HG03439 (cell line): ENCODE data around the gene RFXANK.
"Not testable (repeated sequence)": the region's sequence is repeated elsewhere in the genome, so short reads cannot be mapped to it uniquely, and the experiment has no call there.

Experiments used
- ATAC-seq: cut with Tn5 transposase; IDR thresholded peaks from one replicate; pipeline ENCODE4 v1.9.1; 2021; ENCODE audit warnings: mild to moderate bottlenecking, moderate library complexity; ENCODE audit not compliant: unreplicated experiment

Gene RFXANK

GRCh38 chr19:19204181-19204580 is 12.1 kb downstream of the RFXANK start:
- no peak for ATAC-seq

DNA sequence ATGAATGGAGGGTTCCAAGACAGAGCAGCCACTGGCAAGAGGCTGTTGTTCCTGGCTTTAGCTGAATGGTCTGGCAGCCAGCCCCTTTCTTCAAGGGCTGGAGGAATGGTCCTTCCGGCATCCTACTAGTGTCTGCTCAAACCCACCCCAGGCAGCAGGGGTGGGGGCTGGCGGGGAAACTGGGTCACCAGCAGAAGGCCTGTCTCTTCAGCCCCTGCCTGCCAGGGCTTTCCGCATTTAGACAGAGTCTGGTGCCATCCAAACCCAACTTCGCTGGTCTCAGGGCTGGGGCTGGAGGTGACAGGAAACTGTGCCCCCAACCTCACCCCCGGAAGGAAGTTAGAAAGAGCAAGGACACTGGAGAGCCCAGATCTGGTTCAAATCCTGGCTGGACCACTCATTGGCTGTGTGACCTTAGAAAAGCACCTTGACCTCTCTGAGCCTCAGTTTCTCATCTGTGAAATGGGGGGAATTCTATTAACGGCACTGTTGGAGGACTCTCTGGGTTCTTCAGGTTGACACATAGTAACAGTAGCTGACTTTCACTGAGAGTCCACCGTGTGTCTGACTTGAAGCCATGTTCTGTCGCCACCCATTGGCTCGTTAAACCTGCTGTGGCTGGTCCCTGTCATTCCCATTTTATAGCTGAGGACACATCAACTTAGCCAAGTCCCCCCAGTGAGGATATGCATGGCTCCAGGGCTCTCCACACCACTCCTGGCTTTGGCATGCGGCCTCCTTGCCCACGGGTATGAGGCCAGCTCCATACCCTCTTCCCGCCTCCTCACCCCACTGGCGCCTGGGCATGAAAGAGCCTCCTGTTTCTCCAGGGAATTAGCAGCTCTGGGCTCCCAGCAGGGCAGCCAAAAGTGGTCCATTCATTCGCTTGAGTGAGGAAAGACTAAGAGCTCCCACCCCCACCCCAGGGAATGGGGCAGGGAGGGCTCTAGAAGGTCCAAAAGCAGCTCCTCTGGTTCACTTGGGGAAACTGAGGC is 13.7 kb downstream of the RFXANK start:
- no peak for ATAC-seq

DNA sequence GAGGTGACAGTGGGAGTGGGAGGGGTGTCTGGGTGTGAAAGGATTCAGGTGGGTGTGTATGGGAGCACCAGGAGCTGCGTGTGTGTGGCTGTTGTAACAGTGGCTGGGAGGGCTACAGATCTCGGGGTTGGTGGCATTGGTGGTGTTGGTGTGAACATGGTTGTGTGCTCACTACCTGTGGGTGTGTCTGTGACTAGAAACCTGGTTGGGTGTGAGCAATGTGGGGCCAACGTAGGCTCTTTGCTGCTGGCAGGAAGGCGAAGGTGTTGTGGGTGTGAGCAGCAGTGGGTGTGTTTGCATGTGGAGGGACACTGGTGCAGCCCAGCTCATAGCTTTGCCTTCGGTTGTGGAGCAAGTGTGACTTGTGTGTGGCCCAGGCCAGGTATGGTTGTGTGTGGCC is 14.9 kb downstream of the RFXANK start:
- no peak for ATAC-seq

GRCh38 chr19:19207637-19208572 is 15.8 kb downstream of the RFXANK start:
- no peak for ATAC-seq

GRCh38 chr19:19209372-19209771 is 17.3 kb downstream of the RFXANK start:
- no peak for ATAC-seq

DNA sequence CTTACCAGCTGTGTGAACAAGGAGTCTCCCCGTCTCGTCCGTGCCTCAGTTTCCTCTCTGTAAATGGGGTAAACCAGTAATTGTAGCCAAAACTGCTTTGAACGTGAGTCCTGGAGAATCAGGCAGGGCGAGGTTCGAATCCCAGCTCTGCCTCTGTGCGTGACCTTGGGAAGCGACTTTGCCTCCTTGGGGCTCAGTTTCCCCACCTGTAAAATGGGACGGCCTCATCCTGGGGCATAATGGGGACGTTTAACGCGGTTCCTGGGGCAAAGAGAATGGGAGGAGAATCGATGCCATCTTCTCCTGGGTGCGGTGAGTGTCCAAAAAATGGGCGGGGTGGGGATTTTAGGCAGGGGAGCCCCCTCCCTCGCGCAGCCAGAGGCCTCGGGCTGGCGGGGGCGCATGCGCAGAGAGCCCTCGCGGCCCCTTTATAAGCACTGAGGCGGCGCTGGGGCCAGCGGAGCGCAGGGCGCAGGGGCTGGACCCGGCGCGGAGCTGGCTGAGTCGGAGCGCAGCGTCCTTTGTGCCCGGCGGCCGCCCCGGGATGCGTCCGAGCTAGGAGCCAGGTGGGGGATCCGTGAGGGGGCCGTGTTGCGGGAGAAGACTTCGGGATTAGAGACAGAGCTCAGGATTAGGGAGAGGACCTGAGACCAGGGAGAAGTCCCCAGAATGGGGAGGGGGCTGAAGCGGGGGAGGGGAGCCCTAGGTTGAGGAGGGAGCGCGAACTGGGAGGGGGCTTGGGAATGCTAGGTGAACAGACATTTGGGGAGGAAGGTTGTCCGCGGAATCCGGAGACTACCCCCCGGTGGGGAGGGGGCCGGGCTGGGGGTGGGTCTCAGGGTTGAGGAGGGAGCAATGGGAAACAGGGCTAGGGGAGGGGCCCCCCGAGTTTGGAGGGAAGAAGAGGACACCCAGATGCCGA is 19.7 kb downstream of the RFXANK start, which contains the start of gene NCAN:
Gene NCAN, plus strand, starts transcription at position 460 of the 922 bp plus-strand sequence. CDS start 4,996 bp downstream, outside the sequence.
- no peak for ATAC-seq

- no peak for ATAC-seq
Measured at GRCh38 chr19:19212916-19213315, 20.9 kb downstream of the RFXANK start.

GRCh38 chr19:19213426-19214158 is 21.5 kb downstream of the RFXANK start:
- ATAC-seq = no peak

GRCh38 chr19:19214159-19214490 is 22.1 kb downstream of the RFXANK start:
- ATAC-seq = no peak

DNA sequence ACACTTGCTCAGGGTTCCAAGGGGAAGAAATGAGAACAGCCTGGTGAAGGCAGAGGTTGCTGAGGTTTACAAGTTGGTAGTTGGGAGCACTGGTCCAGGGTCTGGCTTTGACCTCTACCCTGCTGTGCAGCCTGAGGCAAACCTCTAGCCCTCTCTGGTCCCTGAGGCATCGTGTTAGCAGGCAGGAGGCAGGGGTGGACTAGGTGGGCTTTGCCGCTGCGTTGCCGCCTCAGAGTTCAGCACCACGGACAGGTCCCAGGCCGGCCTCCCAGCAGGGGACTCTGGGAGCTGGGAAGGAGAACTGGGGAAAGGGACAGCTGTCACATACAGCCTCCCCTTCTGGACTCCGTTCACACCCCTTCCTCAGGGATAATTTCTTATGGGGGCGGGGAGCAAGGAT is 22.8 kb downstream of the RFXANK start:
- ATAC-seq = no peak

GRCh38 chr19:19215792-19216191 is 23.7 kb downstream of the RFXANK start:
- no peak for ATAC-seq

GRCh38 chr19:19217099-19217498 is 25.0 kb downstream of the RFXANK start:
- no peak for ATAC-seq

DNA sequence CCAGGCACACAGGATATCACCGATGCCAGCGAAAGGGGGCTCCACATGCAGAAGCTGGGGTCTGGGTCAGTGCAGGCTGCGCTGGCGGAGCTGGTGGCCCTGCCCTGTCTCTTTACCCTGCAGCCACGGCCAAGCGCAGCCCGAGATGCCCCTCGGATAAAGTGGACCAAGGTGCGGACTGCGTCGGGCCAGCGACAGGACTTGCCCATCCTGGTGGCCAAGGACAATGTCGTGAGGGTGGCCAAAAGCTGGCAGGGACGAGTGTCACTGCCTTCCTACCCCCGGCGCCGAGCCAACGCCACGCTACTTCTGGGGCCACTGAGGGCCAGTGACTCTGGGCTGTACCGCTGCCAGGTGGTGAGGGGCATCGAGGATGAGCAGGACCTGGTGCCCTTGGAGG is 26.9 kb downstream of the RFXANK start:
- ATAC-seq = no peak

GRCh38 chr19:19221000-19221399 is 28.9 kb downstream of the RFXANK start:
- ATAC-seq = not testable (repeated sequence)

DNA sequence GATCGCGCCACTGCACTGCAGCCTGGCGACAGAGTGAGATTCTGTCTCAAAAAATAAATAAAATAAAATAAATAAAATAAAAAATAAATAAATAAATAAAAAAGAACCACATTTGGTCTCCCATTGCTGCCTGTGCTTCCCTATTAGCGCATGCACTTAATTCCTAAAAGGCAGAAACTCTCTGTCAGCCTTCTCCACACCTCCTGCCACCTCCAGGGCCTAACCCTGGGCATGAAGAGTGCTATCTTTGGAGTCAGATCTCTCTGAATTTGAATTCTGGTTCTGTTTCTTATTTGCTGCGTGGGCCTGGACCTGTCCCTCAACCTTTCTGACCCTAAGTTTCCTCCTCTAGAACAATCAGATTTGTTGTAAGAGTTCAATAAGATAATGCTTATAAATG is 31.0 kb downstream of the RFXANK start:
- ATAC-seq = no peak

DNA sequence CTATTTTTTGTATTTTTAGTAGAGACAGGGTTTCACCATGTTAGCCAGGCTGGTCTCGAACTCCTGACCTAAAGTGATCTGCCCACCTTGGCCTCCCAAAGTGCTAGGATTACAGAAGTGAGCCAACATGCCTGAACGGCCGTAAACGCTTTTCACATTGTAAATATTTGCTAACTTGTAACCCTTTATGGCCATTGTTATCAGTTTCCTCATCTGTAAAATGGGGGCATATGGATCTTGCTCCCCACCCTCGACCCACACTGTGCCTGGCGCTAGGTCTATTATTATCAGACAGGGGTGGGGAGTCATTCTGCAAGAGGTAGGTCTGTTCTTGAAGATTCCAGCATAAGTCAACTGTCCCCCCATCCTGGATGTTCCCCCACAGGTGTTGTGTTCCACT is 31.6 kb downstream of the RFXANK start:
- ATAC-seq = no peak

DNA sequence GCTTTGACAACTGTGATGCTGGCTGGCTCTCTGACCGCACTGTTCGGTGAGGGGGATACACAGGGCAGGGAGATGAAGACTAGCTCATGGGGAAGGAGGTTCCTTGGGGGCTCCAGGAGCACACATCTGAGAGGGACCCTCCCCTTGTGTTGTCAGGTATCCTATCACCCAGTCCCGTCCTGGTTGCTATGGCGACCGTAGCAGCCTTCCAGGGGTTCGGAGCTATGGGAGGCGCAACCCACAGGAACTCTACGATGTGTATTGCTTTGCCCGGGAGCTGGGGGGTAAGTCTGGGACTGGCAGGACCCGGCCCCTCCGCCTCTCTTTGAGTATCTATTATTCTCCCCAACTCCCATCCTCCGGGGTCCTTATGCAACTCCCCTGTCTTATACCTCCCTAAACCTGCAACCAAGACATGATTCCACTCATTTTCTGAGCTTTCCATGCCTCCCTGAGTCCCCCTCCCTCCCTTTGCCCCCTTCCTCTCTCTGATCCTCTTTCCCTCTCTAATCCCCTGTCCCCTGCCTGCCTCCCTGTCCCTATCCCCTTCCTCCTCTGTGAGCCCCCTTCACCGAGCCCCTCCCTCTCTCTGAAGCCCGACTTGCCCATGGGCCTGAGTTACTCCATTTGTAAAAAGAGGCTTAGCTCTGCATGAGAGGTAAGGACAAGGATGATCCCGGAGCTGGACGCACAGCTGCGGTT is 32.2 kb downstream of the RFXANK start:
- no peak for ATAC-seq

DNA sequence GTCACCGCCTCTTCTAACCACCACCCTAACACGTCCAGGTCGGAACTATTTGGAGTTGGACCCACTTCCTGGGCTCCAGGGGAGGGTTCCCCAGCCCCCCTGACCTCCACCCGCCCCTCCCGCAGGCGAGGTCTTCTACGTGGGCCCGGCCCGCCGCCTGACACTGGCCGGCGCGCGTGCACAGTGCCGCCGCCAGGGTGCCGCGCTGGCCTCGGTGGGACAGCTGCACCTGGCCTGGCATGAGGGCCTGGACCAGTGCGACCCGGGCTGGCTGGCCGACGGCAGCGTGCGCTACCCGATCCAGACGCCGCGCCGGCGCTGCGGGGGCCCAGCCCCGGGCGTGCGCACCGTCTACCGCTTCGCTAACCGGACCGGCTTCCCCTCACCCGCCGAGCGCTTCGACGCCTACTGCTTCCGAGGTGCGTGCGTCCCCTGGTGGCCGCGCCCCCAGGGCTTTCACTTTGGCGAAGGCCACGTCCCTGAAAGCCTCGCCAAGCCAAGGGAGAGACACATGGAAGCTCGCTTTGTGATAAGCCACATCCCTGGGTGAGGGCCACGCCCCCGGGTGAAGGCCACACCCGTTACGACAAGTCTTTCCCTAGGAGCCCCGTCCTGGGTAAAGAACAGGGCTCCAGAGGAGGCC is 32.9 kb downstream of the RFXANK start:
- no peak for ATAC-seq

DNA sequence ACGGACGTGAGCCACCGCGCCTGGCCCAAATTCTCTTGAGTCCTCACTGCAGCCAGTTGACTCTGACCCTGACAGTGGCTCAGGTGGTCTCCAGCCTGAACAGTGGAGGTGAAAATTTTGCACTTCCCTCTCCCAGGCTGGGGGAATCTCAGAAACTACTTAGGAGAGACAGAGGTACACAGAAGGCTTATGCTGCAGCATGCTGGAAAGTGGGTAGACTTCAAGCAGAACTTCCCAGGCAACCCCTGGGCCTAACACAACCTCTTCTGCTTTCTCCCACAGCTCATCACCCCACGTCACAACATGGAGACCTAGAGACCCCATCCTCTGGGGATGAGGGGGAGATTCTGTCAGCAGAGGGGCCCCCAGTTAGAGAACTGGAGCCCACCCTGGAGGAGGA is 34.1 kb downstream of the RFXANK start:
- no peak for ATAC-seq
